GM12892 (cell line): ENCODE measurements around the gene GPRC5C.
"Not testable (repeated sequence)": the region's sequence is repeated elsewhere in the genome, so short reads cannot be mapped to it uniquely, and the experiment has no call there.

Source experiments
- DNase-seq: peaks from one replicate; pipeline ENCODE4 v3.0.0; 2011; ENCODE audit not compliant: insufficient read length
- FAIRE-seq: peaks from 2 replicates; lab custom pipeline; 2011; peaks lifted over from hg19 to GRCh38; lab: Jason Lieb, UNC
- POLR2A ChIP-seq: IDR thresholded peaks from 2 replicates; pipeline ENCODE4 v1.6.1; 2011; ENCODE audit warnings: low read depth, low read length, control low read depth
- POLR2AphosphoS5 ChIP-seq: IDR thresholded peaks from 2 replicates; pipeline ENCODE4 v1.6.1; 2011; ENCODE audit warnings: low read depth, low read length, control low read depth
- TAF1 ChIP-seq: IDR thresholded peaks from 2 replicates; pipeline ENCODE4 v1.6.1; 2011; ENCODE audit warnings: low read depth, mild to moderate bottlenecking, control low read depth, low read length, borderline replicate concordance

GPRC5C gene

GRCh38 chr17:74392848-74393247 is 39.0 kb upstream of the GPRC5C start:
- DNase-seq (no peak), FAIRE-seq (peak; percentile 44)
- no peak for TF ChIP-seq TAF1
- TF ChIP-seq POLR2A, result no peak
- no peak for TF ChIP-seq POLR2AphosphoS5

- TF ChIP-seq POLR2A, result no peak
- no peak for TF ChIP-seq POLR2AphosphoS5
- no peak for TF ChIP-seq TAF1
- DNase-seq, result no peak
- FAIRE-seq, result no peak
Observed at GRCh38 chr17:74393346-74393942, 38.4 kb upstream of the GPRC5C start.

DNA sequence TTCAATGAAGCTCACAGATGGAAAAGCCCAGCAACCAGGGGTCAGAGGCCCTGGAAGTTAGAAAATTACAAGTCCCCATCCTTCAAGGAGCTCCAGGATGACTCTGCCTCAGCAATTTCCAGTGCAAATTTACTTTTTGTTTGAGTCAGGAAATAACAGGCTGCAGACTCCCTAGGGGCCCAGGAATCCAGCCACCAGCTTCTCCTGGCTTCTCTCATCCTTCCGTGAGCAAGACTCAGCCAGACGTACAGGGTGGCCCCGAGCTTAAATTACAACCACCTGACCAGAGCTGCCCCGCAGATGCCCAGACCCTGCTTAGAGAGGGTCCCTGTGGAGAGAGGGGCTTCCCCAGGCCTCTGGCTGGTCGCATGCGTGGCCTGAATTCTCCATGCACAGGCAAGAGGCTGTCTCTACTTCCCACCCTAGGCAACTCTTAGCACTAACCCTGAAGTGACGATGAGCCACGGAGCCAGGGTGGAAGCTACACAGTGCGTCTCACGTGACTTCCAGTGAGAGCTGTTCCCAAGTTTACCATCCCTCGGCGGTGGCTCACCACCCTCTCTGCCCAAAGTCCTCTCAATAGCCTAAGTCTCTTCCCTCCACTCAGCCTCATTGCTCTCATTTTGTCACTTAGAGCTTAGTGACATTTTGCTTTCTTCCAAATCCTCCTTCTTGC is 37.5 kb upstream of the GPRC5C start:
- FAIRE-seq, result no peak
- no peak for DNase-seq
- no peak for TF ChIP-seq TAF1
- TF ChIP-seq POLR2AphosphoS5, result no peak
- TF ChIP-seq POLR2A, result no peak

DNA sequence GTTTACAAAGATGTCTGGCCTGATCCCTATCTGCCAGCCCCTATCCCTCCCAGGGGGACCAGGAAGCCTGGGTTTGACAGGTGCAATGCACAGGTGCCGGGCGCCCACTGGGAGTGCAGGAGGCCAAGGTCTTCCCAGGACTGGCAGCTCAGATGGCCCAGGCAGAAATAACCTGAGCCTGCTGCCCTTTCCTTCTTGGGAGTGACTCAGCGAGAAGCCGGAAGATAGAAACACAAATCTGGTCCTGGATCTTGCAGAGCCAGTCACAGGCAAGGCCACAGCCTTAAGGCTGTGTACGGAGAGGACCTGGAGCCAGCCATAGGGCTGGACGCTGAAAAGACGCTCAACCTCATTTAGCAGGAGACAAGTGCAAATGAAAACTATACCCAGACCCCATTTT is 36.9 kb upstream of the GPRC5C start:
- DNase-seq (no peak), FAIRE-seq (no peak)
- TF ChIP-seq POLR2AphosphoS5, result no peak
- TF ChIP-seq POLR2A, result no peak
- no peak for TF ChIP-seq TAF1

GRCh38 chr17:74396567-74396966 is 35.3 kb upstream of the GPRC5C start:
- no peak for TF ChIP-seq POLR2A
- no peak for TF ChIP-seq POLR2AphosphoS5
- TF ChIP-seq TAF1, result no peak
- DNase-seq, result no peak
- FAIRE-seq, result no peak

DNA sequence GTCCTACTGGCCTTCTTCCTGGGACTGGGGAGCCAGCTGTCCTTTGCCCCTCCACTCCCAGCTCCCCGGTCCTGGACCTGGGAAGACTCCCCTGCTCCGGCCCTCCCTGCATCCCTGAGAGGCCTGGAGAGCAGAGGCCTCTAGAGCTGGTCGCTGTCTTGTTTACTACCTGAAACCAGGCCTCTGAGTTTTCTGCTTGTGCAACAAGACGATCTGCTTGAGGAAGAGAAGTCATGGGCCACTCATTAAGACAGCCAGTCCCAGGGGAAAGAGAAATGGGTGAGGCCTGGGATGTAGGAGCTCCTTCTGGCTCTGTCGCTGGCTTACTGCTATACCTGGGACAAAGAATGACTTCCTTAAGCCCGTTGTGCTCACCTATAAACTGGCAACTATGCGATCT is 29.8 kb upstream of the GPRC5C start:
- TF ChIP-seq TAF1 (no peak), POLR2AphosphoS5 (no peak), POLR2A (no peak)
- DNase-seq (no peak), FAIRE-seq (no peak)

DNA sequence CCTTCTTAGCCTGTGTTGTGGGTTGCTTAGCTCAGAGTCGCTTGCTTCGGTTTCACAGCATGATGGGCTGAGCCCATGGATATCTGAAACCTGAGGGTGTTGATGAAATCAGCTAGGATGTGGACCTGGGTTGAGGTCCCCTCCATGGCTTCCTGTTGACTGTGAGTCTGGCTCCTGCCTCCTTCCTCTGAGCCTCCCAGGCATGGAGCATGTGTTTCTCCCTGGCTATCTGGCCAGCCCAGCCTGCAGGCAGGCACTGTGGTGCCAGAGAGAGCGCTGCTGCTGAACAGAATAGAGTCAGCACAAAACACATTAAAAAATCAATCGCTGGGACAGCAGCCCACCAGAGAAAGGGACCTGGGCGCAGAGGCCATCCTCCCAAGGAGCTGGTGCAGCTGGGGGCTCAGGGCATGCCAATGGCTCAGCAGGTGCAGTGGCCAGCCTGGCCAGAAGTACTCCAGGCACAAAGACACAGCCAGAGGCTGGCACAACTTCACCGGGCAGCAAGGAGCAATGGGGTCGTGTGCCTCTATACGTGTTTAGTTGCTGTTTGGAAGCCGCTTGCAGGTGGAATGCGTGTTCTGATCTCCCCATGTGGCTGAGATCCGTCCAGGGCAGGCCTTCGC is 28.3 kb upstream of the GPRC5C start:
- FAIRE-seq (no peak), DNase-seq (no peak)
- TF ChIP-seq POLR2A (no peak), TAF1 (no peak), POLR2AphosphoS5 (no peak)

- DNase-seq (no peak), FAIRE-seq (no peak)
Observed at GRCh38 chr17:74404218-74404617, 27.7 kb upstream of the GPRC5C start.

DNA sequence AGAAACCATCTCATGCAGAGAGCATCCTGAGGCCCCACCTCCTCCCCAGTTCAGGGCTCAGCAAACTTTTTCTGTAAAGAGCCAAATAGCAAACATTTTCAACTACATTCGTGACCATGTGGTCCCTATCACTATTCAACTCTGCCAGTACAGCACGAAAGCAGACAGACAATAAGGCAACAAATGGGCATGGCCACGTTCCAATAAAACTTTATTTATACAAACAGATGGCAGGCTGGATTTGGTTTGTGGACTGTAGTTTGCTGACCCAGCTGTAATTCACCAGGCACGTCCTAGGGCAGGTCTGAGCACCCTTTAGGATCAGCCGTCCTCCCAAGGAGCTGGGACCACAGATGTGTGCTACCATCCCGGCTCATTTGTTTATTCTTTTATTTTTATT is 27.1 kb upstream of the GPRC5C start:
- TF ChIP-seq POLR2AphosphoS5, result no peak
- no peak for TF ChIP-seq TAF1
- no peak for TF ChIP-seq POLR2A
- FAIRE-seq, result no peak
- no peak for DNase-seq

More at GRCh38 chr17:74404218-74404617, 27.7 kb upstream of the GPRC5C start:
- no peak for TF ChIP-seq POLR2A
- TF ChIP-seq POLR2AphosphoS5, result no peak
- no peak for TF ChIP-seq TAF1

- DNase-seq, FAIRE-seq: not testable (repeated sequence)
Observed at GRCh38 chr17:74405311-74405710, 26.6 kb upstream of the GPRC5C start.

DNA sequence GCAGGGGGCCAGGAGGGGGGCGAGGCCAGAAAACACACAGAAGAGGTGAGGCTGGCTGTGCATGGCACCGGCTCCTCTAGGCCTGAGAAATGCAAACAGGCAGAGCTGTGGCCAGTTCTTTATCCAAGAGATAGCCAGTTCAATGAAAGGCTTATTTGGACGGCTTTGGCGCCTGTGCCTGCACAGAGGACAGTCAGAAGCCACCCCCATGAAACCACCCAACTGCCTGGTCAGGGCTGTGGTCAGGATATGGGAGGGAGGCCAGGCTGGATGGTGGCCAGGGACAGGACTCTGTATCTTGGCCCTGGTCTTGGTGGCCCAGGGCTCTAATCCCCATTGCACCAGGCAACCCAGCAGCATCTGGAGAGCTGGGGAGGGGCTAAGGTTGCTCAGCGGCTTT is 24.5 kb upstream of the GPRC5C start:
- DNase-seq (no peak), FAIRE-seq (no peak)
- TF ChIP-seq TAF1 (no peak), POLR2A (no peak), POLR2AphosphoS5 (no peak)

GRCh38 chr17:74408262-74408661 is 23.6 kb upstream of the GPRC5C start:
- no peak for FAIRE-seq
- no peak for TF ChIP-seq POLR2AphosphoS5
- TF ChIP-seq POLR2A, result no peak
- no peak for TF ChIP-seq TAF1
- no peak for DNase-seq
